Upper lobe of left lung (tissue), 6 donors: ENCODE results near the gene CLN5. TPM values are rescaled to one million over a fixed set of nuclear protein-coding genes. Genes with fewer than 3 reads are reported as not detected.
A peak's percentile ranks its signal among the peaks of the same experiment; 100 is the strongest.

Source experiments
- ATAC-seq, 2 donors: fragments of 200-7000 bp; cut with Tn5 transposase; one replicate each; pipeline ENCODE4 v1.9.1; 2022; ENCODE audit warnings: mild to moderate bottlenecking in 2 of 2, moderate library complexity in 2 of 2; ENCODE audit not compliant: low FRiP score in 2 of 2
- DNase-seq, 2 donors: peaks; one replicate each; pipeline ENCODE4 v3.0.0-alpha.2; 2019 to 2020
- H3K27ac ChIP-seq, 4 donors: fragments of 200-600 bp; sonication (generic); one replicate each; pipeline ENCODE4 v1.5.1; 2016 to 2019
- H3K27me3 ChIP-seq, 4 donors: fragments of 200-600 bp; sonication (generic); one replicate each; pipeline ENCODE4 v1.5.1; 2017 to 2019
- H3K36me3 ChIP-seq, 4 donors: fragments of 200-600 bp; sonication (generic); one replicate each; pipeline ENCODE4 v1.5.1; 2016 to 2019
- H3K4me1 ChIP-seq, 4 donors: fragments of 200-600 bp; sonication (generic); one replicate each; pipeline ENCODE4 v1.5.1; 2018 to 2019
- H3K4me3 ChIP-seq, 4 donors: fragments of 200-600 bp; sonication (generic); one replicate each; pipeline ENCODE4 v1.5.1; 2017 to 2019; ENCODE audit warnings: mild to moderate bottlenecking in 2 of 4, moderate library complexity in 1 of 4
- H3K9me3 ChIP-seq, 4 donors: fragments of 200-600 bp; sonication (generic); one replicate each; pipeline ENCODE4 v1.5.1; 2018 to 2019
- CTCF ChIP-seq, 6 experiments: fragments of 450-650 bp in 4 of 6; fragments of 200-600 bp in 2 of 6; sonication (generic) in 2 of 6; IDR thresholded peaks; one replicate each; pipeline ENCODE4 v1.5.1; 2016 to 2019; ENCODE audit warnings: antibody characterized with exemption in 6 of 6
- EP300 ChIP-seq, 4 donors: sonication (generic); formaldehyde crosslinking; IDR thresholded peaks; one replicate each; pipeline ENCODE4 v1.5.1; 2017; ENCODE audit warnings: antibody characterized with exemption in 4 of 4, control low read depth in 2 of 4
- POLR2A ChIP-seq, 4 donors: fragments of 450-650 bp; IDR thresholded peaks; one replicate each; pipeline ENCODE4 v1.5.1; 2016 to 2017; ENCODE audit warnings: antibody characterized with exemption in 4 of 4, mild to moderate bottlenecking in 2 of 4
- POLR2AphosphoS5 ChIP-seq, 2 donors: sonication (generic); formaldehyde crosslinking; IDR thresholded peaks; one replicate each; pipeline ENCODE4 v1.5.1; 2017; ENCODE audit warnings: antibody characterized with exemption in 2 of 2
- WGBS, 2 donors: methylation state at CpG; one replicate each; pipeline ENCODE4 v1.1.5; 2017 to 2018; 5-methylcytosine and 5-hydroxymethylcytosine counted together
- total RNA-seq, 6 donors: library from RNA; depleted of rRNA in 4 of 6; stranded (reverse); fragments of >200 nt in 4 of 6; gene quantifications; one replicate each; pipeline versions ENCODE4 v1.1.0 to v1.2.1, GENCODE V29; 2016 to 2021
- donor health status: DM: no; HTN: no; CAD: no; lungs with moderate emphysema.
- donor health status: DM: no; HTN: yes; CAD: no; lungs with severe emphysema.

The CLN5 gene
- total RNA-seq, 6 donors from 2014 or later: 13.0 to 39.5 (median 25.8) TPM

DNA sequence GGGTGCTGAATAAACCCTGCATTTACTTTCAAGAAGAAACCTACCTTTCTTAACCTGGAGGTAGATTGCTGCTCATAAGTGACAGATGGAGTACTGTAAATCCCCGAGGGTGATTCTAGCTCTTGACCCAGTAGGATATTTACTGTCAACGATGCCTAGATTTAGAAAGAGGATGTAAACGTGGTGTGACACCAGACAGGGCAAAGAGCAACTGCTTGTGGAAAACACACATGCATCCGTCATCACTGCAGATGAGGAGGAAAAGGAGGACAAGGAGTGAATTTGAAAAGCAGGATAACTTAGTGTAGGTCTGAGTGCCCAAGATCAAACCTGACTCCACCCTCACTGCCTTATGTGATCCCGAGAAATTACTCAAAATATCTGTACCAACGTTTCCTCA lies 9.8 kb upstream of the CLN5 start:
- DNase-seq: no peak
- no peak for ATAC-seq
- 52 to 57% methylated on average over 6 of the region's 6 CpGs for WGBS, 2 donors
- TF ChIP-seq CTCF (IDR thresholded peaks at IDR 0.05) (no peak), POLR2AphosphoS5 (IDR thresholded peaks at IDR 0.05) (no peak), POLR2A (IDR thresholded peaks at IDR 0.05) (no peak)
- H3K36me3 ChIP-seq: no peaks in the 10 kb centered on the region
- H3K9me3 ChIP-seq: no peaks in the 10 kb centered on the region
- H3K27me3 ChIP-seq: no peaks in the 10 kb centered on the region
- H3K4me1 ChIP-seq: peaks cover 5 to 10% (median 7%) of the 10 kb centered on the region in 4 donors
- H3K4me3 ChIP-seq: no peak overlapping the region
- H3K27ac ChIP-seq: no peak overlapping the region

DNA sequence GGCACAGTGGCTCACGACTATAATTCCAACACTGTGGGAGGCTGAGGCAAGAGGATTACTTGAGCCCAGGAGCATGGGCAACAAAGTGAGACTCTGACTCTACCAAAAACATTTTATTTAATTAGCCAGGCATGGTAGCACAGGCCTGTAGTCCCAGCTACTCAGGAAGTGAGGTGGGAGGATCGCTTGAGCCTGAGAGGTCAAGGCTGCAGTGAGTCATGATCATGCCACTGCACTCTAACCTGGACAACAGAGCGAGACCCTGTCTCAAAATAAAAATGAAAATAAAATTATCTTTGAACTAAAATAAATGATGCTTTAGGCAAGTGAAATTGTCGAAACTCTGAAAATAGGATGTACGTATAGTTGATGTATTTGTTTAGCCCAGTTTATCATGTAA lies 8.2 kb upstream of the CLN5 start:
- TF ChIP-seq POLR2AphosphoS5 (IDR thresholded peaks at IDR 0.05) (no peak), POLR2A (IDR thresholded peaks at IDR 0.05) (no peak), EP300 (IDR thresholded peaks at IDR 0.05) (no peak), CTCF (IDR thresholded peaks at IDR 0.05) (no peak)

GRCh38 chr13:76991432-76991795 lies 467 bp upstream of the CLN5 start:
- ATAC-seq (peak; percentile 22 to 34), DNase-seq (peak in 1 of 2 donors; percentile 60)
- TF ChIP-seq EP300 (IDR thresholded peaks at IDR 0.05) (no peak), CTCF (IDR thresholded peaks at IDR 0.05) (no peak), POLR2A (IDR thresholded peaks at IDR 0.05) (no peak), POLR2AphosphoS5 (IDR thresholded peaks at IDR 0.05) (no peak)
- H3K27ac ChIP-seq: peak overlapping the region; percentile 90 to 97 (median 92)
- WGBS, 2 donors: 27 to 38% methylated on average over 15 of the region's 15 CpGs
- no peaks in the 10 kb centered on the region for H3K9me3 ChIP-seq
- H3K4me1 ChIP-seq: peaks cover 14 to 24% (median 17%) of the 10 kb centered on the region in 4 donors
- peaks cover 0 to 12% (median 4%) of the 10 kb centered on the region in 4 donors for H3K36me3 ChIP-seq
- H3K4me3 ChIP-seq: peak overlapping the region; percentile 22 to 70 (median 66)
- H3K27me3 ChIP-seq: no peaks in the 10 kb centered on the region

More for the DNA sequence above, 8.2 kb upstream of the CLN5 start:
- WGBS, 2 donors: 81 to 84% methylated on average over 5 of the region's 5 CpGs
- DNase-seq (no peak), ATAC-seq (no peak)
- H3K4me3 ChIP-seq: no peak overlapping the region
- H3K36me3 ChIP-seq: no peaks in the 10 kb centered on the region
- no peaks in the 10 kb centered on the region for H3K9me3 ChIP-seq
- no peak overlapping the region for H3K27ac ChIP-seq
- H3K4me1 ChIP-seq: peaks cover 5 to 10% (median 7%) of the 10 kb centered on the region in 4 donors
- no peaks in the 10 kb centered on the region for H3K27me3 ChIP-seq

DNA sequence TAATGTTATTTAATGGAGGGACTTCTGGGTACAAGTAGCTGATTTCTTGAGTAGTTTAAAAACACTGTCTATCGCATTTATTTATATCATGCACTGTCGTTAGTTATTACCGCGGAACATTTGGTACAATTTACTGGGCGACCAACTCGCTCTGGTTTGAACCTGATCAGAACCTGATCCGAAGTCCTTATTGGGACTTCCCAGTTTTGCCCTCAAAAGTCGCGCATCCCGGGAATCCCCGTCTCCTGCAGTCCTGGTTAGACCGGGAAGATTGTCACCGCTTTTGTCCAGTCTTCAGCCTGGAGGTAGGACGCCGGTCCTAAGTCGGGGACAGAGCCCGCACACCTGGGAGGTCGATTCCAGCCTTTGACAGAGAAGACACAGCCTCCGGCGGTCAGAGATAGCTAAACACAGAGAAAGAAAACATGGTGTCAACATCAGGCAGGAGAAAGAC lies 694 bp downstream of the CLN5 start:
- H3K9me3 ChIP-seq: no peaks in the 10 kb centered on the region
- H3K4me3 ChIP-seq: peak overlapping the region; percentile 60 to 70 (median 66)
- H3K27me3 ChIP-seq: no peaks in the 10 kb centered on the region
- WGBS, 2 donors: 0 to 2% methylated on average over 20 of the region's 20 CpGs
- DNase-seq (peak in 1 of 2 donors; percentile 58), ATAC-seq (peak in 1 of 2 donors; percentile 21)
- H3K27ac ChIP-seq: peak overlapping the region; percentile 90 to 97 (median 92)
- H3K4me1 ChIP-seq: peaks cover 14 to 24% (median 17%) of the 10 kb centered on the region in 4 donors
- TF ChIP-seq EP300 (IDR thresholded peaks at IDR 0.05) (no peak), CTCF (IDR thresholded peaks at IDR 0.05) (no peak), POLR2A (IDR thresholded peaks at IDR 0.05) (no peak), POLR2AphosphoS5 (IDR thresholded peaks at IDR 0.05) (no peak)
- peaks cover 0 to 16% (median 6%) of the 10 kb centered on the region in 4 donors for H3K36me3 ChIP-seq

DNA sequence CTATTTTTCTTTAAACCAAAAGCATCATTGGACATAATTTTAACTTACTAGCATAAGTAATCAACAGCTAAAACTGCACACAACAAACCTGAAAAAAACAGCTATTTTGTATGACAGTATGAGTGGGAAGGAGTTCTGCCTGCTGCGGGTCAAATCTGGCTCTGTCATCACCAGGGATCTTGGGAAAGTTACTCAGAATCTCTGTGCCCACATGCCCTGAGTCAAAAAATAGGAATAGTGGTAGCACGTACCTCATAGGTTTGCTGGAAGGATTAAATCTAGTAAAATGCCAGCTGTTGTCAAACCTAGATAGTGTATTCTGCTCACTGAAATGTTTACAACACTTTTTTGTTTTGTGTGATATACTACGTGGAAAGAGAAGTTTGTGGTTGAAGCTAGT lies 1.1 kb downstream of the CLN5 start:
- DNase-seq: no peak
- no peaks in the 10 kb centered on the region for H3K9me3 ChIP-seq
- H3K27me3 ChIP-seq: no peaks in the 10 kb centered on the region
- no peak for ATAC-seq
- H3K4me1 ChIP-seq: peaks cover 14 to 24% (median 17%) of the 10 kb centered on the region in 4 donors
- WGBS, 2 donors: 33 to 39% methylated on average over 3 of the region's 3 CpGs
- peak overlapping the region; percentile 60 to 70 (median 66) for H3K4me3 ChIP-seq
- H3K36me3 ChIP-seq: peaks cover 0 to 16% (median 6%) of the 10 kb centered on the region in 4 donors
- peak overlapping the region; percentile 90 to 97 (median 92) for H3K27ac ChIP-seq
- no peak for TF ChIP-seq POLR2AphosphoS5 (IDR thresholded peaks at IDR 0.05)
- TF ChIP-seq POLR2A (IDR thresholded peaks at IDR 0.05): no peak
- no peak for TF ChIP-seq CTCF (IDR thresholded peaks at IDR 0.05)
- no peak for TF ChIP-seq EP300 (IDR thresholded peaks at IDR 0.05)
